Testis (tissue), 3 donors: ENCODE data around the gene EVI5. TPM values are rescaled to one million over a fixed set of nuclear protein-coding genes. Genes with fewer than 3 reads are reported as not detected.
A peak's percentile ranks its signal among the peaks of the same experiment; 100 is the strongest.
"Not testable (repeated sequence)": the region's sequence is repeated elsewhere in the genome, so short reads cannot be mapped to it uniquely, and the experiment has no call there.

Experiments
- DNase-seq: peaks from one replicate; pipeline ENCODE4 v3.0.0-alpha.2; 2019
- H3K27ac ChIP-seq, 2 donors: fragments of 200-600 bp; sonication (generic); one replicate each; pipeline ENCODE4 v1.5.1; 2019
- H3K27me3 ChIP-seq: fragments of 200-600 bp; sonication (generic); one replicate; pipeline ENCODE4 v1.5.1; 2019
- H3K36me3 ChIP-seq: fragments of 200-600 bp; sonication (generic); one replicate; pipeline ENCODE4 v1.5.1; 2017; ENCODE audit warnings: low read depth; ENCODE audit errors: missing control alignments
- H3K4me1 ChIP-seq: fragments of 200-600 bp; sonication (generic); one replicate; pipeline ENCODE4 v1.5.1; 2019
- H3K4me3 ChIP-seq, 2 donors: fragments of 200-600 bp; sonication (generic); one replicate each; pipeline ENCODE4 v1.5.1; 2017 to 2019
- H3K9me3 ChIP-seq: fragments of 200-600 bp; sonication (generic); one replicate; pipeline ENCODE4 v1.5.1; 2017
- POLR2A ChIP-seq: fragments of 450-650 bp; IDR thresholded peaks from one replicate; pipeline ENCODE4 v1.6.1; 2017; ENCODE audit warnings: antibody characterized with exemption, mild to moderate bottlenecking, moderate library complexity
- WGBS, 2 donors: methylation state at CpG; one replicate each; pipeline ENCODE4 v1.1.5; 2018; 5-methylcytosine and 5-hydroxymethylcytosine counted together
- intact Hi-C: fragments of 100-400 bp; cut with DNase I; formaldehyde crosslinking; loops from one replicate; pipeline ENCODE4 v1.15.1; 2023; ENCODE audit warnings: low total_unique reads
- polyA plus RNA-seq: library from polyadenylated mRNA; stranded (reverse); fragments of 350-450 nt; fragmentation: Illumina TruSeq; extraction: RNeasy Lipid Tissue Mini Kit (QIAGEN cat#74804); gene quantifications from one replicate; pipeline ENCODE4 v1.2.3, GENCODE V29; 2014; ENCODE audit warnings: low read depth, low replicate concordance; ENCODE audit not compliant: insufficient read depth
- total RNA-seq, 2 donors: library from RNA; depleted of rRNA; stranded (reverse); fragments of >200 nt; gene quantifications; one replicate each; pipeline ENCODE4 v1.2.3, GENCODE V29; 2016
- TF ChIP-seq, protein P1 (sequence below), 3 experiments: fragments of 450-650 bp in 2 of 3; fragments of 200-600 bp in 1 of 3; sonication (generic) in 1 of 3; IDR thresholded peaks; one replicate each; pipeline ENCODE4 v1.5.1; 2016 to 2019; ENCODE audit warnings: antibody characterized with exemption in 3 of 3, mild to moderate bottlenecking in 2 of 3, moderate library complexity in 1 of 3

The EVI5 gene
- total and polyA plus RNA-seq, 3 donors from 2014 or later, result 27.0 to 73.9 (median 58.7) TPM

DNA sequence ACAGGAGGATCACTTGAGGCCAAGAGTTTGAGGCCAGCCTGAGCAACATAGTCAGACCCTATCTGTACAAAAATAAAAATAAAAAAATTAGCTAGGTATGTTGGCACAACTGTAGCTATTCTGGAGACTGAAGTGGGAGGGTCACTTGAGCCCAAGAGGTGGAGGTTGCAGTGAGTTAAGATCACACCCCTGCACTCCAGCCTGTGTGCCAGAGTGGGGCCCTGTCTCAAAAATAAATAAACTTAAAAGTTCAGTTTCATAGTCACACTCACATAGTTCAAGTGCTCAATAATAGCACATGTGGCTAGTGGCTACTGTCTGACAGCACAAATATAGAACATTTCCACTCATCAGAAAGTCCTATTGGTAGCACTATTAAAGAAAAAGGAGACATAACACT lies 5.2 kb upstream of the EVI5 start:
- no peak for DNase-seq
- no peak overlapping the region for H3K4me3 ChIP-seq
- TF ChIP-seq, protein P1, sequence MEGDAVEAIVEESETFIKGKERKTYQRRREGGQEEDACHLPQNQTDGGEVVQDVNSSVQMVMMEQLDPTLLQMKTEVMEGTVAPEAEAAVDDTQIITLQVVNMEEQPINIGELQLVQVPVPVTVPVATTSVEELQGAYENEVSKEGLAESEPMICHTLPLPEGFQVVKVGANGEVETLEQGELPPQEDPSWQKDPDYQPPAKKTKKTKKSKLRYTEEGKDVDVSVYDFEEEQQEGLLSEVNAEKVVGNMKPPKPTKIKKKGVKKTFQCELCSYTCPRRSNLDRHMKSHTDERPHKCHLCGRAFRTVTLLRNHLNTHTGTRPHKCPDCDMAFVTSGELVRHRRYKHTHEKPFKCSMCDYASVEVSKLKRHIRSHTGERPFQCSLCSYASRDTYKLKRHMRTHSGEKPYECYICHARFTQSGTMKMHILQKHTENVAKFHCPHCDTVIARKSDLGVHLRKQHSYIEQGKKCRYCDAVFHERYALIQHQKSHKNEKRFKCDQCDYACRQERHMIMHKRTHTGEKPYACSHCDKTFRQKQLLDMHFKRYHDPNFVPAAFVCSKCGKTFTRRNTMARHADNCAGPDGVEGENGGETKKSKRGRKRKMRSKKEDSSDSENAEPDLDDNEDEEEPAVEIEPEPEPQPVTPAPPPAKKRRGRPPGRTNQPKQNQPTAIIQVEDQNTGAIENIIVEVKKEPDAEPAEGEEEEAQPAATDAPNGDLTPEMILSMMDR (IDR thresholded peaks at IDR 0.05), result no peak
- no peak for TF ChIP-seq POLR2A
- H3K36me3 ChIP-seq, result no peaks in the 10 kb centered on the region
- intact Hi-C loops, result no loop called here
- H3K27me3 ChIP-seq, result no peaks in the 10 kb centered on the region
- H3K4me1 ChIP-seq, result no peaks in the 10 kb centered on the region
- H3K9me3 ChIP-seq, result no peaks in the 10 kb centered on the region
- H3K27ac ChIP-seq, result no peak overlapping the region

DNA sequence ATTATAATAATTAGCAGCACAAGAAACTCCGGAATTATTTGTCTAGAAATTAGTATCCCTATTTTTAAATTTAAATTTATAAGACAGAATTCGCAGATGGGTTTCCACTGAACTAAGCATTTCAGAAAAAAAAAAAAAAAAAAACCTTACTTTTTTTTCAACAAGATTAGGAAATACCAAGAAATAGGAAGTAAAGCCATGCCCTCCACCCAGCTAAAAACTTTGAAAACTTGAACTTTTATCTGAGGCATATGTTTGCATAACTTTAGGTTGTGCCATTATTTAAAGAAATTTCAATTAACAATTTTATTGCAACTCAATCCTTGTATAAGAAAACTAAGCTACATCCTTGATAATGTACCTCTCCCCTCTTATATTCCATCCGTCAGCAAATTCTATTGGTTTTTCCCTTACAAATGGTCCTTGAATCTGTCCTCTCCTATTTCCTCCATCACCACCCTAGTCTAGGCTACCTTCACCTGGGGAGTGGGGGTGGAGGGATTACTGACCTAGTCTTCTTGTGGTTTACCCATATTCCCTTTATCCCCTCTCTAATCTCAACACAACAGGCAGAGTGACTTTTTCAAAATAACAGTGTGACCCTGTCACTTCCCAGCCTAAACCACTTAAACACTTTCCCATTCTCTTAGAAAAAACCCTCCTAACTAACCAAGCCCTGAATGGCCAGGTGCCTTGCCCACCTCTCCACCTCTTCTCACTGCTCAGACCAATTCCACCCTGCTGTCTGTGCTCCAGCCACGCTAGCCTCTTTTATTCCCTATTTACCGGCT lies 1.4 kb upstream of the EVI5 start:
- TF ChIP-seq, protein P1 (IDR thresholded peaks at IDR 0.05), result no peak
- no peak for TF ChIP-seq POLR2A
- DNase-seq, result no peak
- Histone ChIP-seq H3K4me1 (peaks cover 4% of the 10 kb centered on the region), H3K27me3 (no peaks in the 10 kb centered on the region), H3K27ac (no peak overlapping the region), H3K9me3 (no peaks in the 10 kb centered on the region), H3K36me3 (no peaks in the 10 kb centered on the region), H3K4me3 (peak overlapping the region in 1 of 2 donors; percentile 78)
- WGBS, 2 donors, result 62 to 71% methylated on average over 5 of the region's 5 CpGs
- intact Hi-C loops, result no loop called here

DNA sequence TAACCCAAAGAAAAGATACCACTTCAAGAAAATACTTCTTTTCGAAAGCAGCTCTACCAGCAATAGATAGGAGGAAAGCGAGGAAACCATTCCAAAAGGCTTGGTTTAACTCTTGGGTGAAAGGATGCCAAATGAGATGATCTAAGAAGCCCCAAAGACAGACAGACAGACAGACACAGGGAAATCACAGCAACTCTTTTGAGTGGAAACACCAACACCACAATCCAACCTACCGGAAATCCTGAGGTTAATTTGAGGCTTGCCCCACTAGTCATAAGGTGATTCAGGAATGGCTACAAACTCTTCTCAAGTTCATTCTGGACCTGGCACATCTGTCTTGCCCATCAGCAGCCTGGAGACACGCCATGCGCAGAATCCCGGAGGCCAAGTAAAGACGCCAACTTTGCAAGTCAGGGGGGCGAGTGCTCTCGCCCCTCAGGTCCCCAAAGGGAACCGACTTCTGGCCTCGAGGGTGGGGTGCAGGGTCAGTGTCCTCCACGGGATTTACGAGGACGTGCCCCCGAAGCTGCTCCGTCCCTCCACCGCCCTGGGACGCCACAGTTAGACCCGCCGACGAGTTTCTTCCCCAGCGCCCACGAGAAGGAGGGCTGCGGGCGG lies 778 bp downstream of the EVI5 start:
- intact Hi-C loops, result no loop called here
- Histone ChIP-seq H3K27me3 (no peaks in the 10 kb centered on the region), H3K4me1 (peaks cover 4% of the 10 kb centered on the region), H3K4me3 (peak overlapping the region; percentile 75 to 78), H3K27ac (peak overlapping the region; percentile 91 to 93), H3K9me3 (no peaks in the 10 kb centered on the region), H3K36me3 (no peaks in the 10 kb centered on the region)
- TF ChIP-seq, protein P1 (IDR thresholded peaks at IDR 0.05), result no peak
- TF ChIP-seq POLR2A, result no peak
- peak; percentile 65 for DNase-seq
- WGBS, 2 donors, result 0 to 1% methylated on average over 21 to 24 of the region's 25 CpGs

DNA sequence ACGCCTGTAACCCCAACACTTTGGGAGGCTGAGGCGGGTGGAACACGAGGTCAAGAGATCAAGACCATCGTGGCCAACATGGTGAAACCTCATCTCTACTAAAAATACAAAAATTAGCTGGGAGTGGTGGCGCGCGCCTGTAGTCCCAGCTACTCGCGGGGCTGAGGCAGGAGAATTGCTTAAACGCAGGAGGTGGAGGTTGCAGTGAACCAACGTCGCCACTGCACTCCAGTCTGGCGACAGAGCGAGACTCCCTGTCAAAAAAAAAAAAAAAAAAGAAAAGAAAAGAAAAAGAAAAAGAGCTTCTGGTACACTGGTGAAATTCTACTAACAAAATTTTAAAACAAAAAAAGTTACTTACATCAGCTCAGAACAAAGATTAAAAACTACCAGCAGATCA lies 1.4 kb downstream of the EVI5 start:
- peak overlapping the region; percentile 91 to 93 for H3K27ac ChIP-seq
- H3K36me3 ChIP-seq, H3K27me3 ChIP-seq, H3K4me1 ChIP-seq, intact Hi-C loops, H3K9me3 ChIP-seq: not testable (repeated sequence)
- DNase-seq, result peak; percentile 41
- peak overlapping the region; percentile 75 to 78 for H3K4me3 ChIP-seq
- WGBS, 2 donors, result 25 to 29% methylated on average over 14 of the region's 14 CpGs

DNA sequence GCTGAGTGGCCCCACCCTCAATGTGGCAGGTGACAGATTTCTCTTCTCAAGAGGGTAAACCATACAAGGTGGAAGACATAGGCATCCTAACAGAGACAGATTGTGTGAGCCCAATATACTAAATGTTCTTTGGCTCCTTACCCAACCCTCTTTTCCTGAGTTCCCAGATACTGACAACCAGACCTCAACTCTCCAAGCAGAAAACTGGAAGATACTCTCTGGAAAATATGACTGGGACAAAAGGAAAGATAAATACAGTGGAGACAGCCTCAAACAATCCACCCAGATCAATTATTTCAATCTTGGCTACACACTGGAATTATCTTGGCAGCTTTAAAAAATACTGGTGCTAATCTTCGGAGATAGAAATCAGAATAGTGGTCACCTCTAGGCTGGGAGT lies 6.5 kb downstream of the EVI5 start:
- DNase-seq, result no peak
- TF ChIP-seq, protein P1 (IDR thresholded peaks at IDR 0.05), result no peak
- Histone ChIP-seq H3K9me3 (no peaks in the 10 kb centered on the region), H3K36me3 (no peaks in the 10 kb centered on the region), H3K4me3 (no peak overlapping the region), H3K27me3 (no peaks in the 10 kb centered on the region), H3K4me1 (peaks cover 23% of the 10 kb centered on the region), H3K27ac (no peak overlapping the region)
- WGBS, 2 donors, result 83 to 91% methylated on average over 1 of the region's 1 CpG
- intact Hi-C loops, result no loop called here
